Lung (tissue), 12 donors: Measurements from ENCODE around the gene PCDHGC4. TPM values are rescaled to one million over a fixed set of nuclear protein-coding genes. Genes with fewer than 3 reads are reported as not detected.

ENCODE experiments used
- ATAC-seq: fragments of 200-7000 bp; cut with Tn5 transposase; one replicate; pipeline ENCODE4 v1.9.1; 2020; ENCODE audit warnings: moderate number of reproducible peaks; ENCODE audit not compliant: insufficient read depth, low FRiP score
- DNase-seq, 3 donors: peaks; one replicate each; pipeline ENCODE4 v3.0.0-alpha.2; 2013 to 2017
- H3K27ac ChIP-seq, 2 donors: one replicate each; pipeline ENCODE4 v1.5.1; 2013; ENCODE audit warnings: mild to moderate bottlenecking in 2 of 2, moderate library complexity in 2 of 2, control low read depth in 1 of 2, inconsistent platforms in 1 of 2, low read depth in 1 of 2, low read length in 1 of 2
- H3K27me3 ChIP-seq, 3 donors: one replicate each; pipeline ENCODE4 v1.5.1; 2013; ENCODE audit warnings: low read length in 2 of 3; ENCODE audit not compliant: control insufficient read depth in 3 of 3, insufficient read depth in 3 of 3
- H3K36me3 ChIP-seq, 4 donors: one replicate each; pipeline ENCODE4 v1.5.1; 2013; ENCODE audit warnings: low read length in 4 of 4, mild to moderate bottlenecking in 1 of 4, moderate library complexity in 1 of 4; ENCODE audit not compliant: control insufficient read depth in 4 of 4, insufficient read depth in 4 of 4
- H3K4me1 ChIP-seq, 5 donors: one replicate each; pipeline ENCODE4 v1.5.1; 2013; ENCODE audit warnings: low read length in 5 of 5, mild to moderate bottlenecking in 2 of 5, moderate library complexity in 1 of 5; ENCODE audit not compliant: control insufficient read depth in 5 of 5, insufficient read depth in 5 of 5
- H3K4me3 ChIP-seq: one replicate; pipeline ENCODE4 v1.5.1; 2013; ENCODE audit warnings: mild to moderate bottlenecking, control low read depth, moderate library complexity
- H3K9ac ChIP-seq, 2 donors: one replicate each; pipeline ENCODE4 v1.5.1; 2013; ENCODE audit warnings: low read length in 2 of 2, control low read depth in 1 of 2; ENCODE audit not compliant: insufficient read depth in 1 of 2
- H3K9me3 ChIP-seq, 4 donors: one replicate each; pipeline ENCODE4 v1.5.1; 2013; ENCODE audit warnings: low read length in 3 of 4, mild to moderate bottlenecking in 1 of 4, moderate library complexity in 1 of 4; ENCODE audit not compliant: control insufficient read depth in 4 of 4, insufficient read depth in 3 of 4
- CTCF ChIP-seq: IDR thresholded peaks from 2 replicates; pipeline ENCODE4 v1.5.1; 2012; ENCODE audit warnings: mild to moderate bottlenecking; ENCODE audit errors: control extremely low read depth, extremely low read depth
- WGBS, 2 donors: extraction: QIAGEN DNeasy Blood & Tissue Kit; methylation state at CpG; one replicate each; pipeline ENCODE4 v1.1.7; 2013; 5-methylcytosine and 5-hydroxymethylcytosine counted together
- polyA plus RNA-seq, 2 donors: library from polyadenylated mRNA; stranded (reverse); fragments of 200-250 nt; gene quantifications; one replicate each; pipeline ENCODE4 v1.2.1, GENCODE V29; 2013
- total RNA-seq, 2 donors: library from RNA; depleted of rRNA in 1 of 2; stranded (reverse); fragments of >200 nt in 1 of 2; gene quantifications; one replicate each; pipeline ENCODE4 v1.2.1, GENCODE V29; 2014 to 2021
- donor health status: control.
- donor health status: control.
- donor health status: Bipolar disorder and iron deficiency.
- donor health status: healthy.
- donor health status: DM: yes; HTN: yes; CAD: no.

PCDHGC4 gene
- total and polyA plus RNA-seq, 4 donors = 0.08 to 8.7 (median 1.7) TPM

- DNase-seq (peak; percentile 94 to 95 (median 95)), ATAC-seq (peak; percentile 16)
- Histone ChIP-seq H3K4me3 (no peak overlapping the region), H3K9me3 (no peaks in the 10 kb centered on the region), H3K36me3 (peaks cover 0 to 41% (median 22%) of the 10 kb centered on the region in 4 donors), H3K9ac (peak overlapping the region in 1 of 2 donors; percentile 79), H3K27me3 (no peaks in the 10 kb centered on the region), H3K4me1 (peaks cover 7 to 54% (median 16%) of the 10 kb centered on the region in 5 donors), H3K27ac (peak overlapping the region; percentile 37 to 88)
- no peak for TF ChIP-seq CTCF
- WGBS, 2 donors = 18 to 25% methylated on average over 23 of the region's 23 CpGs
Measured at GRCh38 chr5:141508798-141509611, 24.2 kb downstream of the PCDHGC4 start.

- H3K36me3 ChIP-seq = peaks cover 0 to 40% (median 24%) of the 10 kb centered on the region in 4 donors
- no peak for TF ChIP-seq CTCF
- H3K4me1 ChIP-seq = peaks cover 15 to 65% (median 21%) of the 10 kb centered on the region in 5 donors
- ATAC-seq (no peak), DNase-seq (no peak)
- no peaks in the 10 kb centered on the region for H3K9me3 ChIP-seq
- H3K27me3 ChIP-seq = no peaks in the 10 kb centered on the region
- H3K4me3 ChIP-seq = no peak overlapping the region
- H3K27ac ChIP-seq = no peak overlapping the region
- WGBS, 2 donors = 89 to 97% methylated on average over 9 of the region's 9 CpGs
- H3K9ac ChIP-seq = peak overlapping the region in 1 of 2 donors; percentile 79
Measured at GRCh38 chr5:141510160-141510559, 25.3 kb downstream of the PCDHGC4 start.

- Histone ChIP-seq H3K36me3 (peaks cover 0 to 32% (median 23%) of the 10 kb centered on the region in 4 donors), H3K27me3 (no peaks in the 10 kb centered on the region), H3K4me1 (peaks cover 17 to 71% (median 23%) of the 10 kb centered on the region in 5 donors), H3K27ac (peak overlapping the region in 1 of 2 donors; percentile 20), H3K4me3 (no peak overlapping the region), H3K9ac (no peak overlapping the region), H3K9me3 (no peaks in the 10 kb centered on the region)
- DNase-seq (no peak), ATAC-seq (no peak)
- TF ChIP-seq CTCF = no peak
- WGBS, 2 donors = 87 to 93% methylated on average over 14 of the region's 14 CpGs
Measured at GRCh38 chr5:141510850-141511601, 26.2 kb downstream of the PCDHGC4 start.
